Hindlimb muscle (tissue), 1 donor: ENCODE results near the gene GATA5. TPM values are rescaled to one million over a fixed set of nuclear protein-coding genes. Genes with fewer than 3 reads are reported as not detected.
A peak's percentile ranks its signal among the peaks of the same experiment; 100 is the strongest.
"Not testable (repeated sequence)": the region's sequence is repeated elsewhere in the genome, so short reads cannot be mapped to it uniquely, and the experiment has no call there.

Experiments
- DNase-seq: peaks from one replicate; pipeline ENCODE4 v3.0.0-alpha.2; 2013
- polyA plus RNA-seq: library from polyadenylated mRNA; unstranded; fragments of 120-200 nt; gene quantifications from one replicate; pipeline ENCODE4 v1.2.1, GENCODE V29; 2013; ENCODE audit not compliant: insufficient read length

Gene GATA5
- polyA plus RNA-seq, 1 donor = 0.08 TPM

- no peak for DNase-seq
Measured at GRCh38 chr20:62503401-62504178, 27.8 kb upstream of the GATA5 start.

- no peak for DNase-seq
Measured at GRCh38 chr20:62502496-62503095, 26.8 kb upstream of the GATA5 start.

- DNase-seq = no peak
Measured at GRCh38 chr20:62501801-62502495, 26.2 kb upstream of the GATA5 start.

- peak; percentile 68 for DNase-seq
Measured at GRCh38 chr20:62500237-62500864, 24.6 kb upstream of the GATA5 start.

GRCh38 chr20:62499758-62500236 is 24.0 kb upstream of the GATA5 start:
- no peak for DNase-seq

GRCh38 chr20:62498874-62499273 is 23.1 kb upstream of the GATA5 start:
- DNase-seq = no peak

GRCh38 chr20:62496568-62497218 is 20.9 kb upstream of the GATA5 start:
- no peak for DNase-seq

GRCh38 chr20:62495749-62496567 is 20.2 kb upstream of the GATA5 start:
- DNase-seq = no peak

GRCh38 chr20:62494980-62495748 is 19.4 kb upstream of the GATA5 start:
- no peak for DNase-seq

GRCh38 chr20:62494537-62494936 is 18.7 kb upstream of the GATA5 start:
- DNase-seq = no peak

GRCh38 chr20:62493886-62494285 is 18.1 kb upstream of the GATA5 start:
- DNase-seq = no peak

GRCh38 chr20:62493253-62493885 is 17.6 kb upstream of the GATA5 start:
- DNase-seq = no peak

- DNase-seq = no peak
Measured at GRCh38 chr20:62492711-62493110, 16.9 kb upstream of the GATA5 start.

GRCh38 chr20:62490783-62491182 is 15.0 kb upstream of the GATA5 start:
- DNase-seq = not testable (repeated sequence)

- no peak for DNase-seq
Measured at GRCh38 chr20:62489932-62490263, 14.1 kb upstream of the GATA5 start.

GRCh38 chr20:62489186-62489931 is 13.6 kb upstream of the GATA5 start:
- DNase-seq = no peak

GRCh38 chr20:62488470-62488869 is 12.7 kb upstream of the GATA5 start:
- no peak for DNase-seq

- DNase-seq = no peak
Measured at GRCh38 chr20:62487561-62488354, 12.0 kb upstream of the GATA5 start.

GRCh38 chr20:62487118-62487517 is 11.3 kb upstream of the GATA5 start:
- DNase-seq = no peak
